ENCODE data around the gene FGFR4. TPM values are rescaled to one million over a fixed set of nuclear protein-coding genes. Genes with fewer than 3 reads are reported as not detected.

FGFR4 gene
- 2.3 and 4.6 TPM in 2 replicates for total RNA-seq

DNA sequence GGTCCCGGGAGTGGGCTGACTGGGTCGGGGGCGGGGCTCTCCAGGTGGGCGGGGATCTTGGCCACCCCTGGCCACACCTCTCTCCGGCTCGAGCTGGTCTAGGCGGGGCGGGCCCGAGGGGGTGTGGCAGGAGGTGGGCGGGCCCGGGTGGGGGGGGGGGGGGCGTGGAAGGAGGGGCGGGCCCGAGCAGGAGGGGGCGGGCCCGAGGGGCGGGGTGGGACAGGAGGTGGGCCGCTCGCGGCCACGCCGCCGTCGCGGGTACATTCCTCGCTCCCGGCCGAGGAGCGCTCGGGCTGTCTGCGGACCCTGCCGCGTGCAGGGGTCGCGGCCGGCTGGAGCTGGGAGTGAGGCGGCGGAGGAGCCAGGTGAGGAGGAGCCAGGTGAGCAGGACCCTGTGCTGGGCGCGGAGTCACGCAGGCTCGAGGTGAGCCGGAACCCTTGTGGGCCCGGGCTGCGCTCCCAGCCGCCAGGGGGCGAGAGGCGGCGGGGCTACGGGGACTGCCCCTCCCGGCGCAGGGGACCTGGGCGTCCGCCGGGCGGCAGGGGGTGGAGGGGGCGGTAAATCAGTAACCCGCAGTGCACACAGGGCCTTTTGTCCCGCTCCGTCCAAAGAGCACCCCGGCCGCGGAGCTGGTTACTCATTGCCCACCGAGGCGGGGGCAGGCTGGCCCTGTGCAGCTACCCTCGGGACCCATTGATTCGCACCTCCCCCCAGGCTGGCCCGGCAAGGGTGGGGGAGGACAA, at the start of gene FGFR4:
Gene FGFR4, plus strand, starts transcription at position 262 of the 744 bp plus-strand sequence. CDS start 2,688 bp downstream, outside the sequence.

DNA sequence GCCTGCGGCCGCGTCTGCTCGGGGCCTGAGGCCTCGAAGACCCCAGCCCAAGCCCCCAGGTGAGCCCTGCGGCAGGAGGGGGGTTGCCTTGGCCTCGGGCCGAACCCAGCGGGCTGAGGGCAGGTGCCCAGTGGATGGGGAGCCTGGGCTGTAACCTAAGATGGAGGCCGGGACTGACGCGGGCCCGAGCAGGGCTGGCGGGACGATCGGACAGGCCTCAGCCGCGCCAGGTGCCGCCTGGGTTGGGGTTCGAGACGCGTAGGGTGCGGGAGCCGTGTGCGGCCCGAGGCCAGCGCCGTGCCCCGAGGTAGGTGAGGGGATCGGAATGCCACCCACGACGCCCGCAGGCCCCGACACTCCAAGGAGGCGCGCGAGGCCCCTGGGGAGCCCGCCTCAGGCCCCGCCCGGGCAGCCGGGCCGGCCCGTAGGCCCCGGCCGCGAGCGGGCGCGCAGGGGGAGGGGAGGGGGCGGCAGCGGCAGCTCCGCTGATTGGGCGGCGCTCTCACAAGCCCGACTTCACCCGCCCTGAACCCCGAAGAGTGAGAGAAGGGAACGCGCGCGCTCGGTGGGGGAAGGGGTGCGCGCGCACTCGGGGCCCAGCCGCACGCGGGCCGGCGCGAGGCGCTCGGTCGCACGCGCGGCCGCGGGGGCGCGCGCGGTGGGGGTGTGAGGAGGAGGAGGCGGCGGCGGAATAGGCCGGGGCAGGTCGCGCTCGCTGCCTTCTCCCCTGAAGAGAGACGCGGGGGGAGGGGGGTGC, 46.6 kb downstream of the FGFR4 start, which contains the start of gene NSD1:
Gene NSD1, plus strand, starts transcription at position 678 of the 757 bp plus-strand sequence. CDS start 1,331 bp downstream, outside the sequence.

Other genes starting within 250 kb of the FGFR4 start
- under 0.01 and 0.10 TPM in 2 replicates for gene HK3, start 187.6 kb upstream of the FGFR4 start, total RNA-seq
- gene UIMC1, start 80.1 kb upstream of the FGFR4 start, total RNA-seq, result 40.8 and 43.3 TPM in 2 replicates
- gene ZNF346, start 64.2 kb upstream of the FGFR4 start, total RNA-seq, result 25.1 and 32.3 TPM in 2 replicates
- 44.1 and 53.4 TPM in 2 replicates for gene NSD1, start 46.9 kb downstream of the FGFR4 start, total RNA-seq
- 11.1 and 15.0 TPM in 2 replicates for gene RAB24, start 216.8 kb downstream of the FGFR4 start, total RNA-seq
- 178 and 203 TPM in 2 replicates for gene PRELID1, start 216.9 kb downstream of the FGFR4 start, total RNA-seq
- 5.9 and 6.2 TPM in 2 replicates for gene MXD3, start 225.0 kb downstream of the FGFR4 start, total RNA-seq

Measured in vein endothelial cell (primary cell).